Activated CD4-positive, alpha-beta T cell treated with anti-CD3 and anti-CD28 coated beads, Interleukin-2, amount 10 ng/mL, durations not matched to agents 24 days and 14 days (primary cell): ENCODE results near the gene OR10G3. TPM values are rescaled to one million over a fixed set of nuclear protein-coding genes. Genes with fewer than 3 reads are reported as not detected.
"Not testable (repeated sequence)": the region's sequence is repeated elsewhere in the genome, so short reads cannot be mapped to it uniquely, and the experiment has no call there.

Source experiments
- DNase-seq: peaks from one replicate; pipeline ENCODE4 v3.0.0; 2022
- H3K27ac Mint-ChIP-seq: one replicate; pipeline ENCODE4 v1.8.0; 2022; ENCODE audit warnings: mild to moderate bottlenecking, mixed read lengths
- H3K27me3 Mint-ChIP-seq: one replicate; pipeline ENCODE4 v1.8.0; 2022; ENCODE audit warnings: mixed read lengths
- H3K36me3 Mint-ChIP-seq: one replicate; pipeline ENCODE4 v1.8.0; 2022; ENCODE audit warnings: low read depth, mild to moderate bottlenecking, mixed read lengths
- H3K4me1 Mint-ChIP-seq: one replicate; pipeline ENCODE4 v1.8.0; 2021; ENCODE audit warnings: mixed read lengths
- H3K4me3 Mint-ChIP-seq: one replicate; pipeline ENCODE4 v1.8.0; 2022; ENCODE audit warnings: mild to moderate bottlenecking, moderate library complexity, mixed read lengths
- H3K9me3 Mint-ChIP-seq: one replicate; pipeline ENCODE4 v1.8.0; 2021; ENCODE audit warnings: mixed read lengths
- intact Hi-C: fragments of 100-400 bp; cut with micrococcal nuclease; formaldehyde crosslinking; loops from one replicate; pipeline ENCODE4 v1.15.1; 2023
- total RNA-seq: library from RNA; stranded (reverse); gene quantifications from 2 replicates; pipeline ENCODE4 v1.2.3, GENCODE V29; 2022

Gene OR10G3
- total RNA-seq, result not detected in 2 replicates

DNA sequence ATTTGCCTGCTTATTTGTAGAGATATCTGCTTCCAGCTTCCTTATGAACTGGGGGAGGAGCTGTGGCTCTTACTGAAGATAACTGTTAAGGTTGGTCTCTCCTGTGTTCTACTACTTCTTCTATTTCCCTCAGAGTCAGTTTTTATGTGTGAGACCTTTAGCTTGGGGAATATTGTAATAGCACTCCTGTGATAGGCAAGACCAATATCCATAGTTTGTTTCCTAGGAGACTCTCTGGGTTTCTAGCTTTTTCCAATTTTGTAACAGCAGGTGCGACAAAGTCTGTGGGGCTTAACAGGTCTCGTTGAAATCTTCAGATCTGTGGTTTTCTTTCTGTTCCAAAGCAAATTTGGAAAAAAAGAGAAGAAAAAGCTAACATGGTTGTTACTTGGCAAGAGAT is at the start of gene OR10G3:
TSS of gene OR10G3 (minus strand) at position 101 of the 400 bp plus-strand sequence. CDS start 9,332 bp downstream, outside the sequence.
- DNase-seq, result no peak
- Mint-ChIP-seq H3K4me1 (no peaks in the 10 kb centered on the region), H3K4me3 (no peak within 1 kb of the TSS), H3K36me3 (no peaks in the 10 kb centered on the region), H3K27me3 (peaks cover 24% of the 10 kb centered on the region), H3K27ac (no peak within 1 kb of the TSS), H3K9me3 (no peaks in the 10 kb centered on the region)
- intact Hi-C loops, result no loop called here

DNA sequence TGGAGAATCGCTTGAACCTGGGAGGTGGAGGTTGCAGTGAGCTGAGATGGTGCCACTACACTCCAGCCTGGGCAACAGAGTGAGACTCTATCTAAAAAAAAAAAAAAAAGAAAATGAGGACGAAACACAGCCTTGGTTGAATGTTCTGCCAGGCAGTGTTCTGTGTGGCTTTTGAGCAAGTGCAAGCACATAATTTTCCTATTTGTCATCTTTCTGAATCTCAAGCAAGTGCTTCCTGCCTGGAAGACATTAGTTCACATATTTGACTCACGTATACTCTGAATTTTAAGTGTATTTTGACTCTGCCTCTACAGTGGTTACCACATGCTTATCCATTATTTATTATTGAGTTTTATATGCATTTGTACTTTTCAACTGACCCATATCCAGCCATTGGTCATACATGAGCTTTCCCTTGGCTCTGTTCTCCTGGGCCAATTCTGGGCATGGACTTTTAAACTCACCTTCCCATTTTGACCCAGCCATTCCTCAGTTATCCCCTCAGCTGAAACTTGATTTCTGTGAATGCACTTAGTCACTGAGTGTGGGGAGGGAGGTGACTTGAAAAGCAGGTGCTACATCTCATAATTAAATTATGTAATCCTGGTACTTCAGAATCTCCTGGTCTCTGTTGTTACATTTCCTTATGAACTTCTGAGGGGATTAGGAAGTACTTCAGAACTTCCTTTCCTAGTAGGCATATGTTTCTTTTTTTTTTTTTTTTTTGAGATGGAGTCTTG is 46.8 kb upstream of the OR10G3 start:
- Mint-ChIP-seq H3K4me1 (no peaks in the 10 kb centered on the region), H3K27ac (no peak overlapping the region), H3K9me3 (no peaks in the 10 kb centered on the region), H3K36me3 (no peaks in the 10 kb centered on the region), H3K4me3 (no peak overlapping the region), H3K27me3 (peaks cover 12% of the 10 kb centered on the region)
- DNase-seq, result no peak
- intact Hi-C loops, result no loop called here

DNA sequence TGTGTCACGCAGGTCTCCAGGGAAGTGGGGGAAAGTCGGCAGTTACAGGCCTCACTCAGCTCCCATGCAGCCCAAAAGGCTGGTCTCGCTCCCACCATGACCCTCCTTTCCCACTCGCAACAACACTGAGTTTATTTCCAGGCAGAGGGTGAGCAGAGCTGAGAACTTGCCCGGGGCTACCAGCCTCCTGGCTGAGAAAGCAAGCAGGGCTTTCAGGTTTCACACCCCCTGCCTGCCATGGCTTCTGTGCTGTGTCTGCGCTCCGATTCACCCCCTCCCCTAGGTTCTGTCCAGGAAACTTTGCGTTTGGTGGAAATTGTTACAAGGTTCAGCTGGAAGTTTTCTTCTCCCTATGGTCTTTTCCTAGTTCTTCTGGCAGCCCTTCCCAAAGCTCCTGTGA is 37.7 kb upstream of the OR10G3 start:
- Mint-ChIP-seq H3K36me3 (no peaks in the 10 kb centered on the region), H3K4me3 (no peak overlapping the region), H3K27me3 (peaks cover 10% of the 10 kb centered on the region), H3K9me3 (no peaks in the 10 kb centered on the region), H3K27ac (no peak overlapping the region), H3K4me1 (no peaks in the 10 kb centered on the region)
- intact Hi-C loops, result no loop called here
- no peak for DNase-seq

- no peak overlapping the region for H3K4me3 Mint-ChIP-seq
- no peak overlapping the region for H3K27ac Mint-ChIP-seq
- H3K27me3 Mint-ChIP-seq, result peaks cover under 1% of the 10 kb centered on the region
- intact Hi-C loops, result no loop called here
- no peaks in the 10 kb centered on the region for H3K4me1 Mint-ChIP-seq
- H3K36me3 Mint-ChIP-seq, result no peaks in the 10 kb centered on the region
- no peak for DNase-seq
- H3K9me3 Mint-ChIP-seq, result no peaks in the 10 kb centered on the region
Observed at GRCh38 chr14:21614240-21614639, 34.4 kb upstream of the OR10G3 start.

DNA sequence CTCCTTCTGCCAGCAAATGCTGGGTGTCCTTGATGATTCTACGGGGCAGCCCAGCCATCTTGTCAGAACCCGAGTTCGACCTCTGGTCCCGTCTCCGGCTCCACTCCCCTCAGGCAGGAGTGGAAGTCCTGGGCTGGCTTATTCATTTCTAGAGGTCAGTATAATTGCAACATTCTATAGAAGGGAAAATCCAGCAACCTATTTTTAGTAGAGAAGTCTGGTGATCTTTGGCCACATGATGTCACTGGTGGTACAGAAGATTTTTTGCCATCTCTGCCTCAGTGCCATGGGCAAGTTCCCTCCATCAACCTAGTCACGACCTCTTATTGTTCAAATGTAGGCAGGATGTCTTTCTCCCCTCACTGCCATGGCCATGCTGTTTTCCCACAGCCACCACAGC is 32.4 kb upstream of the OR10G3 start:
- H3K27me3 Mint-ChIP-seq, result peaks cover 7% of the 10 kb centered on the region
- H3K4me1 Mint-ChIP-seq, result no peaks in the 10 kb centered on the region
- H3K4me3 Mint-ChIP-seq, result no peak overlapping the region
- H3K27ac Mint-ChIP-seq, result no peak overlapping the region
- intact Hi-C loops, result no loop called here
- DNase-seq, result no peak
- H3K9me3 Mint-ChIP-seq, result no peaks in the 10 kb centered on the region
- H3K36me3 Mint-ChIP-seq, result no peaks in the 10 kb centered on the region

DNA sequence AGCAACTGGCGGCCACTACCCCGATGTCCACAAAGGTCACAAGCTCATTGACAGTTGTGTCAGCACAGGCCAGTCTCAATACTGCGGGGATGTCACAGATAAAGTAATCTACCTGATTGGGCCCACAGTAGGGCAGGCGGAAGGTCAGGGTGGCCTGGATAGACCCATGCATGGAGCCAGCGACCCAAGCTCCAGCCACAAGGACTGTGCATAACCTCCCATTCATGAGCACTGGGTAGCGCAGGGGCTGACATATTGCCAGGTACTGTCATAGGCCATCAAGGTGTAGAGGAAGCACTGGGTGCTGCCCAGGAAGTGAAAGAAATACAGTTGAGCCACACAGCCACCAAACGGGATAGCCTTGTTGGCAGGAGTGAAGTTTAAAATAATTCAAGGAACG is 22.3 kb upstream of the OR10G3 start:
- not testable (repeated sequence) for H3K9me3 Mint-ChIP-seq, H3K27me3 Mint-ChIP-seq

DNA sequence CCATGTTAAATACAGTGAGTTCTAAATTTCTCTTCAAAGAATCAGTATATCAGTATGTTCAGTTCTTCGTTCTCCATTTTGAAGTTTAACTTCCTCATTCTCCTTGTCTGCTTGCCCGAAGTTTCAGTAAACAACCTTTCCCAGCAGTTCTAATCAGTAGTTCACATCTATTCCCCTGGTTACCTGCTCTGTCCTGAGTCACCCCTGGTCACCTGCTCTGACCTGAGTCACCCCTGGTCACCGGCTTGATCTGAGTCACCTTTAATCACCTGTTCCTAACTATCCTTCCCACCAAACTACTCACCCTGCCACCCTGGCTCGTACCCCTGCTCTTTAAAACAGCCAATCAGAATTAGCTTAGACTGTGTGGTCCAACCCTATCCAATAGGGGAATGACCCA is 9.4 kb upstream of the OR10G3 start:
- Mint-ChIP-seq H3K27ac (no peak overlapping the region), H3K4me1 (no peaks in the 10 kb centered on the region), H3K9me3 (peaks cover 9% of the 10 kb centered on the region), H3K27me3 (peaks cover 5% of the 10 kb centered on the region), H3K4me3 (no peak overlapping the region), H3K36me3 (no peaks in the 10 kb centered on the region)
- no peak for DNase-seq
- intact Hi-C loops, result no loop called here

More for the DNA sequence above, 22.3 kb upstream of the OR10G3 start:
- DNase-seq, H3K36me3 Mint-ChIP-seq, H3K27ac Mint-ChIP-seq, intact Hi-C loops, H3K4me3 Mint-ChIP-seq, H3K4me1 Mint-ChIP-seq: not testable (repeated sequence)

GRCh38 chr14:21575661-21576060 is 4.2 kb downstream of the OR10G3 start:
- Mint-ChIP-seq H3K4me3 (no peak overlapping the region), H3K4me1 (no peaks in the 10 kb centered on the region), H3K36me3 (no peaks in the 10 kb centered on the region), H3K9me3 (peaks cover 5% of the 10 kb centered on the region), H3K27me3 (peaks cover 22% of the 10 kb centered on the region), H3K27ac (no peak overlapping the region)
- DNase-seq, result no peak
- intact Hi-C loops, result no loop called here

GRCh38 chr14:21572604-21573003 is 7.3 kb downstream of the OR10G3 start:
- intact Hi-C loops, result no loop called here
- Mint-ChIP-seq H3K9me3 (peaks cover 5% of the 10 kb centered on the region), H3K4me1 (no peaks in the 10 kb centered on the region), H3K36me3 (no peaks in the 10 kb centered on the region), H3K4me3 (no peak overlapping the region), H3K27ac (no peak overlapping the region), H3K27me3 (peaks cover 16% of the 10 kb centered on the region)
- DNase-seq, result no peak

DNA sequence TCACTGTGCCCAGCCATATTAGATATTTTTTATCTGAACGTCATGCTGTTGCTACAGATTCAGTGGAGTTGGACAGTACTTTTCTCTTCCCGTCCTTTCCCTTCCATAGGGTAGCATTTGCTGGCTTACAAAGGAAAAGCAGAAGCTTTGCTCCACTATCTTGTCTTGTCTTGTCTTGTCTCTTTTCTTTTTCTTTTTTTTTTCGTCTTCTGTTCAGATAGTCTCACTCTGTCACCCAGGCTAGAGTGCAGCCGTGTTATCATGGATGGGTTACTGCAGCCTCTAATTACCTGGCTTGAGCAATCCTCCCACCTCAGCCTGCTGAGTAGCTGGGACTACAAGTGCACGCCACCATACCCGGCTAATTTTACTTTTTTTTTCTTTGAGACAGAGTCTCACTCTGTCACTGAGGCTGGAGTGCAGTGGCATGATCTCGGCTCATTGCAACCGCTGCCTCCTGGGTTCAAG is 21.1 kb downstream of the OR10G3 start:
- peaks cover 2% of the 10 kb centered on the region for H3K27me3 Mint-ChIP-seq
- H3K4me1 Mint-ChIP-seq, result peaks cover 5% of the 10 kb centered on the region
- H3K27ac Mint-ChIP-seq, result no peak overlapping the region
- no peak for DNase-seq
- no peaks in the 10 kb centered on the region for H3K36me3 Mint-ChIP-seq
- no peak overlapping the region for H3K4me3 Mint-ChIP-seq
- intact Hi-C loops, result loop anchor here (10.0 kb wide), 1 partner anchor 454 kb away; the partner anchor contains the start of gene TMEM253
- H3K9me3 Mint-ChIP-seq, result no peaks in the 10 kb centered on the region

DNA sequence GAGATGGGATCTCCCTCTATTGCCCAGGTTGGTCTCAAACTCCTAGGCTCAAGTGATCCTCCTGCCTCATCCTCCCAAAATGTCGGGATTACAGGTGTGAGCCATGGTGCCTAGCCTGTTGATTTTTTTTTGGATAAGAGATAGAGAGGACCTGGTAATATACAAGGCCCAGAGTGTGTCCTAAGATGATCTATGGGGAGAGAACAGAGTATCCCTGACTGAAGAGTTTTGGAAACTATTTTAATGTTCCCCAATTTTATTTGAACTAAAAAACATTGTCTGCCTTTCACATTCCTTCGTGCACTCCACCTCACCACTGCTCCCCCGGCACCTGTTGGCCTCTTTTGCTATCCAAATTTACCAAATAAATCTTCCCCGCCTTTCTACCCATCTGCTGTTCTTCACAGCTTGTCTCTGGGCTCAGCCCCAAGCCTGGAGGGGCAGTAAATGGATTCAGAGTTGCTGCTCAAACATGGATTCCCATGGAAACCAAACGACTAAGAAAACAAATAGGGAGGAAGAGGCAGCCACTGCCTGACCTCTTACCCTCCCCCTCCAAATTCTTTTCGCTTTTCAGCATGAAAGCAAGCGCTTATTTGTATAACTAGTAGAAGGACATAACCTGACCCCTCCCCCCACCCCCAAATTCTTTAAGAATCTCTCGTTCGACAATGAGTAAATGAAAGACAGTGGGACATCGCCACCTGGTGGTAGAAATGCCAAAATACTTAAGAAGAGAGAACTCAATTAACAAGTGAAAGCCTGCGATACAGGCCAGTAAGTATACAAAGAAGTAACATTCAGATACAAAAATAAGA is 22.6 kb downstream of the OR10G3 start:
- Mint-ChIP-seq H3K9me3 (no peaks in the 10 kb centered on the region), H3K4me3 (peak overlapping the region; percentile 41), H3K27me3 (no peaks in the 10 kb centered on the region), H3K4me1 (peaks cover 5% of the 10 kb centered on the region), H3K36me3 (no peaks in the 10 kb centered on the region), H3K27ac (no peak overlapping the region)
- peak; percentile 93 for DNase-seq
- intact Hi-C loops, result loop anchor here (1.0 to 10.0 kb wide), 5 partner anchors 59 to 452 kb away; partner anchors contain the start of genes CHD8, TMEM253 and TOX4

- no peak overlapping the region for H3K27ac Mint-ChIP-seq
- no peaks in the 10 kb centered on the region for H3K36me3 Mint-ChIP-seq
- DNase-seq, result no peak
- no peaks in the 10 kb centered on the region for H3K27me3 Mint-ChIP-seq
- H3K9me3 Mint-ChIP-seq, result no peaks in the 10 kb centered on the region
- peaks cover 5% of the 10 kb centered on the region for H3K4me1 Mint-ChIP-seq
- H3K4me3 Mint-ChIP-seq, result no peak overlapping the region
- intact Hi-C loops, result loop anchor here (1.0 to 10.0 kb wide), 5 partner anchors 58 to 452 kb away; partner anchors contain the start of genes CHD8, TMEM253 and TOX4
Observed at GRCh38 chr14:21556378-21557083, 23.3 kb downstream of the OR10G3 start.

DNA sequence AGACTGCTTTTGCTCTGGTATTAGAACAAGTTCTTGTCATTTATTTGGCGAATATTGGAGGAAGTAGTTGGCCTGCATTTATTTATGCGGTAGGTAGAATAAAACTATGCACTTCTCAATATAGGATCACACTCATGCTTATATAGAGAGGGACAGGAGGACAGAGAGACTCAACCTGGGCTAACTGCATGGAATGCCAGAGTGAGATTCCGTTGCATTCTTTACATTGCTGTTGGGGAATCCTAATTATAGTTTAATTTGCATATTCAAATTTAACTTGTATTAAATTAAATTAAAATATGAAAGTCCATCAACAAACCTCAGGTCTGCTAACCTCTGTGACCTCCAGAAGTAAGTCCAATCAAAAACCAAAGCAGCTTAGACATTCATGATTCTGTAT is 26.6 kb downstream of the OR10G3 start:
- Mint-ChIP-seq H3K4me1 (peaks cover 5% of the 10 kb centered on the region), H3K4me3 (no peak overlapping the region), H3K36me3 (no peaks in the 10 kb centered on the region), H3K27ac (no peak overlapping the region), H3K27me3 (no peaks in the 10 kb centered on the region), H3K9me3 (no peaks in the 10 kb centered on the region)
- DNase-seq, result no peak
- intact Hi-C loops, result loop anchor here (10.0 kb wide), 1 partner anchor 448 kb away; the partner anchor contains the start of gene TMEM253
